GM12878 (cell line): ENCODE results near the gene BAG1. TPM values are rescaled to one million over a fixed set of nuclear protein-coding genes. Genes with fewer than 3 reads are reported as not detected.

Experiments used
- ATAC-seq: fragments of 200-7000 bp; cut with Tn5 transposase; 3 replicates; pipeline ENCODE4 v1.9.1; 2020; ENCODE audit warnings: mild to moderate bottlenecking, moderate library complexity
- BruUV-seq: library from RNA; stranded (reverse); fragments of 400-500 nt; replicated peaks from 2 replicates; lab custom pipeline; 2021; lab: Mats Ljungman, UMichigan
- CTCF ChIA-PET: fragments of 300-600 bp; sonication (Branson Sonifier 250); formaldehyde crosslinking; extraction: SDS; loops from one replicate; lab custom pipeline; 2021; ENCODE audit warnings: inconsistent platforms; lab: Yijun Ruan, JAX
- POLR2A ChIA-PET: fragments of 350-600 bp; formaldehyde crosslinking; extraction: SDS; loops from one replicate; lab custom pipeline; 2021; ENCODE audit warnings: inconsistent platforms; lab: Charles Lee
- RAD21 ChIA-PET: fragments of 300-600 bp; sonication (Branson Sonifier 250); formaldehyde crosslinking; loops from one replicate; lab custom pipeline; 2023; ENCODE audit warnings: antibody characterized with exemption; ENCODE audit not compliant: unreplicated experiment; lab: Charles Lee
- SMC1A ChIA-PET: fragments of 300-600 bp; sonication (Branson Sonifier 250); formaldehyde crosslinking; loops from one replicate; lab custom pipeline; 2023; ENCODE audit not compliant: unreplicated experiment, uncharacterized antibody; lab: Charles Lee
- DNase-seq: peaks from one replicate; pipeline ENCODE4 v3.0.0-alpha.2; 2011; ENCODE audit warnings: low read depth, low spot score
- FAIRE-seq: peaks from 3 replicates; lab custom pipeline; 2011; peaks lifted over from hg19 to GRCh38; lab: Jason Lieb, UNC
- H2AFZ ChIP-seq: 2 replicates; pipeline ENCODE4 v1.6.0; 2011; ENCODE audit warnings: low read depth, low read length, control low read depth; ENCODE audit not compliant: control insufficient read depth
- H3K27ac ChIP-seq: 2 replicates; pipeline ENCODE4 v1.5.1; 2011; ENCODE audit warnings: control low read depth; ENCODE audit not compliant: control insufficient read depth, insufficient read depth
- H3K27me3 ChIP-seq, 2 experiments: replicated peaks in 1 of 2; 2 replicates each; pipeline versions ENCODE4 v1.6.0 to v1.6.1; 2011; ENCODE audit warnings: low read length in 1 of 2; ENCODE audit not compliant: control insufficient read depth in 2 of 2, insufficient read depth in 2 of 2
- H3K36me3 ChIP-seq, 2 experiments: 2 replicates each; pipeline ENCODE4 v1.5.1; 2011; ENCODE audit warnings: low read length in 1 of 2; ENCODE audit not compliant: control insufficient read depth in 2 of 2, insufficient read depth in 2 of 2
- H3K4me1 ChIP-seq: 2 replicates; pipeline ENCODE4 v1.6.1; 2011; ENCODE audit warnings: mild to moderate bottlenecking, low read length, moderate library complexity, mixed read lengths; ENCODE audit not compliant: control insufficient read depth, insufficient read depth
- H3K4me2 ChIP-seq: 2 replicates; pipeline ENCODE4 v1.6.0; 2011; ENCODE audit warnings: control low read depth; ENCODE audit not compliant: control insufficient read depth, insufficient read depth
- H3K4me3 ChIP-seq: fragments of 200-600 bp; sonication (generic); 2 replicates; pipeline ENCODE4 v1.5.1; 2016
- H3K79me2 ChIP-seq: 2 replicates; pipeline ENCODE4 v1.6.0; 2011; ENCODE audit warnings: low read length; ENCODE audit not compliant: control insufficient read depth, insufficient read depth
- H3K9ac ChIP-seq: 2 replicates; pipeline ENCODE4 v1.8.0; 2011; ENCODE audit warnings: low read length, control low read depth, mixed read lengths; ENCODE audit not compliant: control insufficient read depth, insufficient read depth
- H3K9me3 ChIP-seq: replicated peaks from 3 replicates; pipeline ENCODE4 v1.5.1; 2011; ENCODE audit warnings: mild to moderate bottlenecking, low read length; ENCODE audit not compliant: control insufficient read depth, insufficient read depth
- H4K20me1 ChIP-seq: 2 replicates; pipeline ENCODE4 v1.6.0; 2011; ENCODE audit not compliant: control insufficient read depth, insufficient read depth
- NFYB ChIP-seq: IDR thresholded peaks from 2 replicates; pipeline ENCODE4 v1.6.1; 2011; ENCODE audit warnings: low read depth, mild to moderate bottlenecking, low read length, improper control_type of control experiment, moderate library complexity; ENCODE audit not compliant: insufficient read depth
- RAD21 ChIP-seq: IDR thresholded peaks from 2 replicates; pipeline ENCODE4 v1.6.1; 2011; ENCODE audit warnings: mild to moderate bottlenecking, low read depth, low read length, moderate library complexity; ENCODE audit not compliant: insufficient read depth
- SIN3A ChIP-seq: IDR thresholded peaks from 2 replicates; pipeline ENCODE4 v1.6.1; 2012; ENCODE audit warnings: low read depth, low read length, improper control_type of control experiment
- WGBS: methylation state at CpG from one replicate; pipeline ENCODE4 v1.1.6; 2016; ENCODE audit warnings: low lambda C conversion rate; ENCODE audit not compliant: insufficient replicate concordance, insufficient coverage; ENCODE audit errors: missing lambda C conversion rate; 5-methylcytosine and 5-hydroxymethylcytosine counted together
- in situ Hi-C: fragments of 300-500 bp; cut with MboI; formaldehyde crosslinking; loops from 9 replicates; pipeline ENCODE4 v1.14.3; 2018; ENCODE audit warnings: mixed read lengths
- intact Hi-C: fragments of 100-400 bp; cut with micrococcal nuclease; formaldehyde crosslinking; loops from one replicate; pipeline ENCODE4 v1.14.2; 2022; ENCODE audit not compliant: unreplicated experiment
- polyA plus RNA-seq, 11 experiments: library from polyadenylated mRNA; depleted of rRNA in 4 of 11; unstranded in 6 of 11; stranded (reverse) in 5 of 11; fragments of >200 nt; fragmentation: Nextera tagmentation in 4 of 11; fragmentation: Illumina TruSeq in 1 of 11; extraction: Ambion mirVana in 4 of 11; extraction: Trizol in 1 of 11; gene quantifications; 1 replicate in 1 of 11; 2 replicates in 10 of 11; pipeline versions ENCODE4 v1.2.1 to v1.2.3, GENCODE V29; 2011 to 2016; ENCODE audit warnings: inconsistent platforms in 2 of 11, missing spikeins in 2 of 11, low read depth in 1 of 11
- total RNA-seq, 4 experiments: library from RNA; depleted of rRNA in 3 of 4; stranded (reverse); fragments of >200 nt in 3 of 4; fragmentation: Illumina TruSeq in 1 of 4; extraction: Trizol in 1 of 4; gene quantifications; 2 replicates each; pipeline versions ENCODE4 v1.2.1 to v1.2.3, GENCODE V29; 2013 to 2021
- TF ChIP-seq, protein P1 (sequence below): fragments of 450-650 bp; IDR thresholded peaks from 2 replicates; pipeline ENCODE4 v1.6.1; 2014; ENCODE audit warnings: mild to moderate bottlenecking

Gene BAG1
- total and polyA plus RNA-seq, 10 of the 15 experiments (the other 5 are each of a cell fraction or from before 2014, with no cell fraction given) = 11.6 to 135 (median 68.9) TPM

DNA sequence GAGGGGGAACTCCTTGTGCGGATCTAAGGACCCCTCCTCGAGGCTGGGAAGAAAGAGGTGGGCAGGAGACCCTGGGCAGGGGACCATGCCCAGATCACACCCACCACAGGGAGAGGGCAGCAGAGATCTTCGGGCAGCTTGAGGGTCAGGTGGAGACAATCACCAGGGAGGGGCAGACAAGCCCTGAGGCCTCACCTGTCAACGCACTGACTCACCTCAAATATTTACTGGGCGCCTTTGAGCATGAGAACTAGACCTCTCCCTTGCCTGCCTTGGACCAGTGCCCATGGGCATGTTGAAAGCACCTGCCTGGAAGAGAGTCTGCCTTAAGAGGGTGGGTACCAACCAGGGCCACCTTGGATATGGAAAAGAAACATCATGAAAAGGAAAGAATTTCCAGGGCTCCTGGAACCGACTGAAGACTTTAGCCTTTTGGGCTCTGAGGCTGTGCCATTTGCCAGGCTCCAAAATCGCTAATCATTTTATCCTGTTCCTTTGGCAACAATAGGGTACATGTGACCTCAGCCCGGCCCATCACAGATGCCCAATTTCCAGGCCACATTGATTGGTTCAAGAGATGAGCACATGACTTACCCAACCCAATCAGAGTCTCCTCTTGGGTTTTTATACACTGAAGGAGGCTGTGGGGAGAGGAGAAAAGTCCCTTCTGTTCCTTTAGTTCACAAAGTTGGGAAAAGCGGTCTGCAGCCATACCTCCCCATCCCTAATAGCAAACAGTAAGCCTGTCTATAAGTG, 35.0 kb downstream of the BAG1 start:
- ChIA-PET POLR2A (no interaction called here), CTCF (interaction anchor here (1.6 to 4.7 kb wide), 2 partner anchors 148 to 150 kb away, joined by 6 to 142 read pairs; no protein-coding TSS in a partner anchor), SMC1A (no interaction called here), RAD21 (no interaction called here)
- FAIRE-seq (no peak), DNase-seq (no peak), ATAC-seq (no peak)
- Histone ChIP-seq H4K20me1 (no peaks in the 10 kb centered on the region), H3K4me1 (peaks cover 17% of the 10 kb centered on the region), H3K9ac (no peak overlapping the region), H2AFZ (no peak overlapping the region), H3K36me3 (no peaks in the 10 kb centered on the region), H3K27me3 (no peaks in the 10 kb centered on the region), H3K27ac (no peak overlapping the region), H3K9me3 (no peaks in the 10 kb centered on the region), H3K4me3 (no peak overlapping the region), H3K79me2 (no peaks in the 10 kb centered on the region), H3K4me2 (no peak overlapping the region)
- TF ChIP-seq, protein P1, sequence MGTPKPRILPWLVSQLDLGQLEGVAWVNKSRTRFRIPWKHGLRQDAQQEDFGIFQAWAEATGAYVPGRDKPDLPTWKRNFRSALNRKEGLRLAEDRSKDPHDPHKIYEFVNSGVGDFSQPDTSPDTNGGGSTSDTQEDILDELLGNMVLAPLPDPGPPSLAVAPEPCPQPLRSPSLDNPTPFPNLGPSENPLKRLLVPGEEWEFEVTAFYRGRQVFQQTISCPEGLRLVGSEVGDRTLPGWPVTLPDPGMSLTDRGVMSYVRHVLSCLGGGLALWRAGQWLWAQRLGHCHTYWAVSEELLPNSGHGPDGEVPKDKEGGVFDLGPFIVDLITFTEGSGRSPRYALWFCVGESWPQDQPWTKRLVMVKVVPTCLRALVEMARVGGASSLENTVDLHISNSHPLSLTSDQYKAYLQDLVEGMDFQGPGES = no peak
- TF ChIP-seq NFYB (peak; percentile 64), RAD21 (peak; percentile 24; the same call in 1 of the 2 replicates)
- in situ Hi-C loops (no loop called here), intact Hi-C loops (no loop called here)
- BruUV-seq = no TSS peak
- 67% methylated on average over 9 of the region's 9 CpGs for WGBS

DNA sequence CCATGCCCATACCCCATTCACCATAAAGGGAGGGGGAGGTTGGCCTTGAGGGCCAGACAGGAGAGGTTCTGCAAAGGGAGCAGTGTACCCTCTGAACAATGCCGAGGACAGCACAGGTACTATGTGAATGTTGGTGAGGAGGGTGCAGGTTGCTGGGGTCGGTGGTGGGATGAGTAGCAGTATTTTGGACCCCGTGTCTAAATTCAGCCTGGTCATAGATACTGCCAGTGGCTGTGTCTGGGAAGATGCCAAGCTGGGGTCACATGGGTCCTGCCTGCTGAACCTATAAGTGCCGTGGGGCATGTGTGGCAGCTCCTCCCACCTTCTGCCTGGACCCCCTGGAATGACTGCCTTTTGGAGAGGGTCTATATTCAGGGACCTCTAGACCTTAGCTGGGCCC, 35.9 kb downstream of the BAG1 start:
- peaks cover 17% of the 10 kb centered on the region for H3K4me1 ChIP-seq
- no TSS peak for BruUV-seq
- ChIA-PET SMC1A (no interaction called here), RAD21 (no interaction called here), POLR2A (no interaction called here)
- H3K79me2 ChIP-seq = no peaks in the 10 kb centered on the region
- no peaks in the 10 kb centered on the region for H4K20me1 ChIP-seq
- H3K4me3 ChIP-seq = no peak overlapping the region
- no peak for ATAC-seq
- TF ChIP-seq SIN3A = no peak
- TF ChIP-seq, all 136 proteins: peak for 0
- Histone ChIP-seq H3K36me3 (no peaks in the 10 kb centered on the region), H3K27ac (no peak overlapping the region), H3K4me2 (no peak overlapping the region), H3K9ac (no peak overlapping the region), H2AFZ (no peak overlapping the region), H3K9me3 (no peaks in the 10 kb centered on the region), H3K27me3 (no peaks in the 10 kb centered on the region)
- intact Hi-C loops = no loop called here
- DNase-seq = no peak
- WGBS = 100% methylated on average over 4 of the region's 4 CpGs
- in situ Hi-C loops = no loop called here
- CTCF ChIA-PET = interaction anchor here (0.6 to 4.7 kb wide), 2 partner anchors 83 to 147 kb away, joined by 3 to 142 read pairs; no protein-coding TSS in a partner anchor
- no peak for FAIRE-seq
